Endothelial cell of umbilical vein (primary cell): ENCODE results near the gene DCHS1. TPM values are rescaled to one million over a fixed set of nuclear protein-coding genes. Genes with fewer than 3 reads are reported as not detected.

ENCODE experiments used
- BruUV-seq: library from RNA; stranded (reverse); fragments of 400-500 nt; replicated peaks from 2 replicates; lab custom pipeline; 2021; lab: Mats Ljungman, UMichigan
- CTCF ChIA-PET: fragments of 300-600, 350-600 bp; sonication (Branson Sonifier 250); formaldehyde crosslinking; loops from one replicate; lab custom pipeline; 2021; ENCODE audit warnings: antibody characterized with exemption, inconsistent platforms; lab: Charles Lee
- POLR2A ChIA-PET: fragments of 300-600, 350-600 bp; sonication (Branson Sonifier 250); formaldehyde crosslinking; loops from one replicate; lab custom pipeline; 2021; ENCODE audit warnings: antibody characterized with exemption, inconsistent platforms; lab: Charles Lee
- DNase-seq: peaks from one replicate; pipeline ENCODE4 v3.0.0-alpha.2; 2011; ENCODE audit warnings: low read depth, low spot score
- FAIRE-seq: peaks from 2 replicates; lab custom pipeline; 2011; peaks lifted over from hg19 to GRCh38; lab: Jason Lieb, UNC
- H2AFZ ChIP-seq: 2 replicates; pipeline ENCODE4 v1.6.0; 2012; ENCODE audit warnings: low read depth, low read length, control low read depth, inconsistent platforms
- H3K27ac ChIP-seq: 2 replicates; pipeline ENCODE4 v1.5.1; 2011; ENCODE audit warnings: low read depth, mild to moderate bottlenecking, control low read depth, low read length, moderate library complexity; ENCODE audit not compliant: insufficient read depth
- H3K27me3 ChIP-seq, 2 experiments: 2 replicates each; pipeline versions ENCODE4 v1.6.0 to v1.6.1; 2011; ENCODE audit warnings: low read length in 2 of 2, mixed read lengths in 1 of 2; ENCODE audit not compliant: control insufficient read depth in 2 of 2, insufficient read depth in 2 of 2
- H3K36me3 ChIP-seq, 2 experiments: 2 replicates in 1 of 2; 3 replicates in 1 of 2; pipeline ENCODE4 v1.5.1; 2011; ENCODE audit warnings: low read length in 2 of 2, mild to moderate bottlenecking in 1 of 2, moderate library complexity in 1 of 2; ENCODE audit not compliant: control insufficient read depth in 2 of 2, insufficient read depth in 2 of 2; ENCODE audit errors: extremely low read depth in 1 of 2
- H3K4me1 ChIP-seq: 3 replicates; pipeline ENCODE4 v1.5.1; 2011; ENCODE audit warnings: mild to moderate bottlenecking, low read length; ENCODE audit not compliant: control insufficient read depth, insufficient read depth; ENCODE audit errors: extremely low read depth
- H3K4me2 ChIP-seq: 2 replicates; pipeline ENCODE4 v1.6.1; 2011; ENCODE audit warnings: low read length, control low read depth, mixed read lengths; ENCODE audit not compliant: insufficient read depth
- H3K4me3 ChIP-seq, 3 experiments: fragments of 200-600 bp in 1 of 3; sonication (generic), shearing (Covaris generic) in 1 of 3; replicated peaks in 1 of 3; 2 replicates each; pipeline ENCODE4 v1.5.1; 2011 to 2016; ENCODE audit warnings: control low read depth in 3 of 3, low read length in 3 of 3, mild to moderate bottlenecking in 2 of 3, inconsistent platforms in 1 of 3, low read depth in 1 of 3, moderate library complexity in 1 of 3; ENCODE audit not compliant: insufficient read depth in 1 of 3
- H3K79me2 ChIP-seq: 2 replicates; pipeline ENCODE4 v1.6.0; 2012; ENCODE audit warnings: low read length, inconsistent platforms; ENCODE audit not compliant: control insufficient read depth, insufficient read depth
- H3K9ac ChIP-seq: replicated peaks from 2 replicates; pipeline ENCODE3; 2011; ENCODE audit warnings: low read length, control low read depth; ENCODE audit not compliant: insufficient read depth; ENCODE audit errors: extremely low read depth
- H3K9me1 ChIP-seq: replicated peaks from 3 replicates; pipeline ENCODE4 v1.6.0; 2011; ENCODE audit warnings: mild to moderate bottlenecking, low read length; ENCODE audit not compliant: control insufficient read depth, insufficient read depth; ENCODE audit errors: extremely low read depth
- H3K9me3 ChIP-seq: replicated peaks from 2 replicates; pipeline ENCODE4 v1.5.1; 2012; ENCODE audit warnings: low read length, inconsistent platforms; ENCODE audit not compliant: control insufficient read depth, insufficient read depth
- H4K20me1 ChIP-seq: replicated peaks from 2 replicates; pipeline ENCODE3; 2011; ENCODE audit warnings: mild to moderate bottlenecking, low read length; ENCODE audit not compliant: control insufficient read depth, insufficient read depth; ENCODE audit errors: extremely low read depth
- EZH2 ChIP-seq: IDR thresholded peaks from 2 replicates; pipeline ENCODE4 v1.6.1; 2012; ENCODE audit warnings: borderline replicate concordance, low read depth, mild to moderate bottlenecking, moderate library complexity, low read length, inconsistent platforms; ENCODE audit not compliant: severe bottlenecking
- GATA2 ChIP-seq: IDR thresholded peaks from 2 replicates; pipeline ENCODE4 v1.7.0; 2011; ENCODE audit warnings: low read depth, mild to moderate bottlenecking, moderate library complexity, mixed read lengths, low read length; ENCODE audit not compliant: insufficient read length, insufficient read depth
- POLR2AphosphoS5 ChIP-seq: IDR thresholded peaks from 2 replicates; pipeline ENCODE4 v1.6.1; 2012; ENCODE audit warnings: low read depth, mild to moderate bottlenecking, control low read depth, low read length, moderate library complexity; ENCODE audit not compliant: insufficient read depth
- dilution Hi-C: fragments of 300-500 bp; cut with MboI; formaldehyde crosslinking; loops from one replicate; pipeline ENCODE4 v1.15.0; 2019; ENCODE audit warnings: low sequenced_read_pairs; ENCODE audit not compliant: extremely low pct_ligation_motif_present
- intact Hi-C: fragments of 100-400 bp; cut with micrococcal nuclease; formaldehyde crosslinking; loops from one replicate; pipeline ENCODE4 v1.10.0; 2022
- polyA plus RNA-seq, 4 experiments: library from polyadenylated mRNA; depleted of rRNA in 3 of 4; stranded (reverse) in 3 of 4; unstranded in 1 of 4; fragments of >200 nt; gene quantifications; 2 replicates each; pipeline versions ENCODE4 v1.2.1 to v1.2.3, GENCODE V29; 2011 to 2012; ENCODE audit warnings: missing spikeins in 1 of 4
- total RNA-seq: library from RNA; stranded (reverse); gene quantifications from 2 replicates; pipeline ENCODE4 v1.2.3, GENCODE V29; 2021

DCHS1 gene
- total and polyA plus RNA-seq, 2 donors (not counting 3 experiments of a cell fraction or from before 2014, with no cell fraction given), result 56.2 to 73.0 TPM

GRCh38 chr11:6622261-6623171 lies 33.1 kb downstream of the DCHS1 start:
- no peak overlapping the region for H3K4me2 ChIP-seq
- H4K20me1 ChIP-seq, result no peaks in the 10 kb centered on the region
- H3K4me1 ChIP-seq, result peaks cover 17% of the 10 kb centered on the region
- H2AFZ ChIP-seq, result no peak overlapping the region
- CTCF ChIA-PET, result interaction anchor here (1.2 to 7.6 kb wide), 10 partner anchors 12 to 243 kb away, joined by 4 to 79 read pairs (median 6); partner anchors contain the start of gene MRPL17
- peak; percentile 11 for TF ChIP-seq POLR2AphosphoS5
- no peak for TF ChIP-seq GATA2
- peaks cover 3 to 38% of the 10 kb centered on the region in 2 experiments for H3K36me3 ChIP-seq
- no peak overlapping the region for H3K4me3 ChIP-seq
- no peaks in the 10 kb centered on the region for H3K9me1 ChIP-seq
- dilution Hi-C loops, result no loop called here
- intact Hi-C loops, result no loop called here
- BruUV-seq, result no TSS peak
- DNase-seq, result no peak
- H3K27me3 ChIP-seq, result no peaks in the 10 kb centered on the region
- no peaks in the 10 kb centered on the region for H3K9me3 ChIP-seq
- FAIRE-seq, result peak; percentile 28
- POLR2A ChIA-PET, result no interaction called here
- no peak overlapping the region for H3K27ac ChIP-seq
- peaks cover 7% of the 10 kb centered on the region for H3K79me2 ChIP-seq
- no peak overlapping the region for H3K9ac ChIP-seq

GRCh38 chr11:6621711-6622211 lies 33.8 kb downstream of the DCHS1 start:
- Histone ChIP-seq H3K9ac (no peak overlapping the region), H3K4me3 (no peak overlapping the region), H3K4me1 (peaks cover 25% of the 10 kb centered on the region), H3K9me3 (no peaks in the 10 kb centered on the region), H3K27ac (no peak overlapping the region), H3K9me1 (no peaks in the 10 kb centered on the region), H3K36me3 (peaks cover 3 to 32% of the 10 kb centered on the region in 2 experiments), H2AFZ (no peak overlapping the region), H3K27me3 (no peaks in the 10 kb centered on the region), H4K20me1 (no peaks in the 10 kb centered on the region), H3K4me2 (no peak overlapping the region), H3K79me2 (peaks cover 7% of the 10 kb centered on the region)
- FAIRE-seq, result no peak
- no peak for DNase-seq
- ChIA-PET CTCF (interaction anchor here (1.2 to 7.6 kb wide), 8 partner anchors 13 to 243 kb away, joined by 5 to 79 read pairs (median 6); partner anchors contain the start of gene MRPL17), POLR2A (interaction anchor here (1.4 kb wide), 1 partner anchor 14 kb away, joined by 4 read pairs; no protein-coding TSS in a partner anchor)
- intact Hi-C loops (no loop called here), dilution Hi-C loops (no loop called here)
- BruUV-seq, result no TSS peak
- TF ChIP-seq POLR2AphosphoS5 (no peak), EZH2 (no peak)
